ENCODE data around the gene ADCY4.

ADCY4 gene

DNA sequence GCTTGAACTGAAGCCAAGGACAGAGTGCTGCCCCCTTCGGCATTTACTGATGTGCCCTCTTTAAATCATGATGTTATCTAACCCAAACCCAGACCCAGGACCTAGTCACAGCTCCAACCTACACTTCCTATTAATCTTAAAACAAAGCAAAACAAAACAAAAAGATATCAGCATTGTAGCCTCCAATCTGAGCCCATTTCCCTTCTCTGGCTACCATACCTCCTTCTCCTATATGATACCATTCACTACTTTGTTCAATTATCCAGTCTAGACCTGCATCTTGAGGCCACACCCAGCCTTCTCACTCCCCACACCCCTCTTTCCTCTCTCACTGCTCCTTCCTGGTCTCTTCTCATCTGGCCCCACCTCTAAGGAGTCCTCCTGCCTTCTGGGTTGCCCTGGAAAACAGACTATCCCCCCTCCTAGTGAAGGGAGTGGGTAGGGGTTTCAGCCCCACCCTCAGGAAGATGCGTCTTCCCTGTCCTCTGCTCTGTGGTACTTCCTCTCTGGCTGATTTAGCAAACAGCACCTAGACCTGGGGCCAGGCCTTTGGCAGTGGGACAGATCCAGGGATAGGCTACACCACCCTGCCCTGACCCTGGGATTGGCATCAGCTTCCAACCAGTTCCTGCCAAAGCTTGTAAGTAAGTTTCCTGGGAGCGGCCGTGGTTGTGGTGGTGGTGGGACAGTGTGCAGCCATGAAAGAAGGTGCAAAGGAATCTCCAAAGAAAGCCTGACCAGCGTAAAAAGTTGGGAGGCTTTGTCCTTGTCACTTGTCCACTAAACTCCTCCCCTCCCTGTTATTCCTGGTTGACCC is 20.3 kb downstream of the ADCY4 start:
- no peak for DNase-seq

DNA sequence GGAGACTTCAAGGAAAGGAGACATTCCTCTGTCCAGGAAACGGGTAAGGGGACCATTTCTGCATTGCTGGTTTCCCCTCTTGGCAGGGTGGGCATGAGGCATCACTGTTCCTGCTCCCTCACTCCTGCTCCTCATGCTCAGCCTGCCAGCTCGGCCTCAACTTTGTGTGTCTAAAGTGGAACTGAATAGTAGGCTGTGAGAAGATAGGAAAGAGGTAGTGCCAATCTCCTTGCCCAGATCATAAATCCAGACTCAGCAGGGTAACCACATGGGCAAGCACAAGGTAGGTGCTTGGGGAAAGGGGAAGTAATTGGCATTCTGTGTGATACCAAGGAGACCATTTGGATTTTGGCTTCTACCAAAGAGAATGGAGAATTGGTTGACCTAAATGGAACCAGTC is 21.0 kb downstream of the ADCY4 start:
- no peak for DNase-seq

DNA sequence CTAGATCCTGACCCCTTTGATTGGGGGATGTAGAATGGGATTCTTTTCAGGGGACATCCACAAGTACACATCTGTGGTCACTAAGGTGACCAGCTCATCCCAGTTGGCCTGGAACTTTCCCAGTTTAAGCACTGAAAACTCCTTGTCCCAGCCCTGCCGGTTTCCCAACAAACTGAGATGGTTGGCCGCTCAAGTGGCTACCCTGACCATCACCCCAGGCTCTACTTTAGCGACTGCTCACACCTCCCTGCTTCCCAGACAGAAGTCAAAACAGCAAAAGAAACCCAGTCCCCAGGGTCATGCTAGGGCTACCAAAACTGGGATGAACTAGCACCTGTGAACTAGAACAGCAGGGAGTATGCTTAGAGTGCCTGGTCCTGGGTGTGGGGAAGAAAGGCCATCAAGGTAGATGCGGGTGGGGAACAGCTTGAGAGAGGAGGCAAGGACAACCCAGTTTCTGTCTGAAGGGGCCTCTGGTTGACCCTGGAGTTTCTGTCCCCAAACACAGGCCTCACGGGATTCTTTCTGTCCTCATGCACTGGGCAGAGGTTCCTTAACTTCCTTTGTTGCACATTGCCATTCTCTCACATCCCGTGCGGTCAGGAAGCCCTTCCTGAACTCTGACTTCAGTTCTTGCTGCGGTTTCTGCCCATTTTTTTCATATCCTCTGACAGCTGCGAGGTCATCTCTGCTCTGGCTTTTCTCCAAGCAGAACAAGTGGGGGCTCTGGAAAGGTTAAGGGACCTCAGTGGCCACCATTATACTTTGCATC is 21.9 kb downstream of the ADCY4 start:
- no peak for DNase-seq

DNA sequence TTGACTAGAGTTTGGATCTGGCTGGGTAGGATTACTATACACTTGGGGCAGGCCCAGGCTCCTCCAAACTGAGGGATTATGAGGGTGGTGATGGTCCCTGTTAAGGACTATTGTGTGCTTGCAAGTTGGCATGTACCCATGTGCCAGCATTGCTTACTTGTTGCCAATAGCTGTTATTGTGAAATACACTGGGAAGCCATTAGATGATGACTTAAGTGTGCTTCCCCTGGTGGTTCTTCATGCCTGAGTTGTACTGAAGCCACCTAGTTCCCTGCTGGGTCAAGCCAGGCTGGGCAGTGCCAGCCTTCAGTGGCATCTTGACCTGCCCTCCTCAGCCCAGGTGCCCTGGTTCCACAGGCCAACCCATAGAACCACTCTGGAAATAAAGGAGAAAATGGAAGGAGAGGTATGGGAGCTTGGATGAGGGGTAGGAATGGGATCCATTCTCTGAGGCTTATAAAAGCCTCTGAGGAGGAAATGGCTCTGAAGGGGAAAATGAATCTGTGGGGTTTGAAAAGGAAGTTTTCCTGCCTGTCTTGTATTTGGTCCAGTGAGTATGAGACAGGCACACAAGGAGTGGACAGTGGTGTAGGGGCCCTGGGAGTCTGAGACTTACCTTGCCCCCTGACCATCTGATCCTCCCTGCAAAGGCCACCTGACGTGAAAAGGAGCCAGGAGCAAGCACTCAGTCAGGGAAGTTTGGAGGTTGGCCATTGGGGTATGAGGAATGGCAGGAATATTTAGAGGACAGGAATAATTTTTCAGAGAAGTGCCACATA is 22.8 kb downstream of the ADCY4 start:
- DNase-seq, result no peak

DNA sequence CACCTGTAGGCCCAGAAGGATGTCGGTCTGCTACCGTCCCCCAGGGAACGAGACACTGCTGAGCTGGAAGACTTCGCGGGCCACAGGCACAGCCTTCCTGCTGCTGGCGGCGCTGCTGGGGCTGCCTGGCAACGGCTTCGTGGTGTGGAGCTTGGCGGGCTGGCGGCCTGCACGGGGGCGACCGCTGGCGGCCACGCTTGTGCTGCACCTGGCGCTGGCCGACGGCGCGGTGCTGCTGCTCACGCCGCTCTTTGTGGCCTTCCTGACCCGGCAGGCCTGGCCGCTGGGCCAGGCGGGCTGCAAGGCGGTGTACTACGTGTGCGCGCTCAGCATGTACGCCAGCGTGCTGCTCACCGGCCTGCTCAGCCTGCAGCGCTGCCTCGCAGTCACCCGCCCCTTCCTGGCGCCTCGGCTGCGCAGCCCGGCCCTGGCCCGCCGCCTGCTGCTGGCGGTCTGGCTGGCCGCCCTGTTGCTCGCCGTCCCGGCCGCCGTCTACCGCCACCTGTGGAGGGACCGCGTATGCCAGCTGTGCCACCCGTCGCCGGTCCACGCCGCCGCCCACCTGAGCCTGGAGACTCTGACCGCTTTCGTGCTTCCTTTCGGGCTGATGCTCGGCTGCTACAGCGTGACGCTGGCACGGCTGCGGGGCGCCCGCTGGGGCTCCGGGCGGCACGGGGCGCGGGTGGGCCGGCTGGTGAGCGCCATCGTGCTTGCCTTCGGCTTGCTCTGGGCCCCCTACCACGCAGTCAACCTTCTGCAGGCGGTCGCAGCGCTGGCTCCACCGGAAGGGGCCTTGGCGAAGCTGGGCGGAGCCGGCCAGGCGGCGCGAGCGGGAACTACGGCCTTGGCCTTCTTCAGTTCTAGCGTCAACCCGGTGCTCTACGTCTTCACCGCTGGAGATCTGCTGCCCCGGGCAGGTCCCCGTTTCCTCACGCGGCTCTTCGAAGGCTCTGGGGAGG is 23.9 kb downstream of the ADCY4 start, which contains the start of gene LTB4R:
TSS of gene LTB4R (plus strand) at position 857 of the 959 bp plus-strand sequence. CDS start 4,150 bp downstream, outside the sequence.
- DNase-seq, result peak; percentile 70

DNA sequence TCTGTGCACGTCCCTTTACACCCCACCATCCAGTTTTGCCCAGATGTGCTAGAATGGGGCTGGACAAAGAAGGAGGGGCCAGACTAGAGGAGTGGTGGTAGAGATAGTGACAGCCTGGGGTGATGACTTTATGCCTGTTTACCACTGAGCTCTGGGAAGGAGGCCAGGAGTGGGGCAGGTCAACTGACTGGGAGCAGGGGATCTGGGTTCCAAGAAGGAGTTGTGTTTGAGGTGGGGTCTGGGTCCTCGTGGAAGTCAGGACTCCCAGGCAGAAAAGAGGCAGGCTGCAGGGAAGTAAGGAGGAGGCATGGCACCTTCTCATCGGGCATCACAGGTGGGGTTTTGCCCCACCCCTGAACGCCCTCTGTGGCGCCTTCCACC is 24.6 kb downstream of the ADCY4 start:
- DNase-seq, result no peak

DNA sequence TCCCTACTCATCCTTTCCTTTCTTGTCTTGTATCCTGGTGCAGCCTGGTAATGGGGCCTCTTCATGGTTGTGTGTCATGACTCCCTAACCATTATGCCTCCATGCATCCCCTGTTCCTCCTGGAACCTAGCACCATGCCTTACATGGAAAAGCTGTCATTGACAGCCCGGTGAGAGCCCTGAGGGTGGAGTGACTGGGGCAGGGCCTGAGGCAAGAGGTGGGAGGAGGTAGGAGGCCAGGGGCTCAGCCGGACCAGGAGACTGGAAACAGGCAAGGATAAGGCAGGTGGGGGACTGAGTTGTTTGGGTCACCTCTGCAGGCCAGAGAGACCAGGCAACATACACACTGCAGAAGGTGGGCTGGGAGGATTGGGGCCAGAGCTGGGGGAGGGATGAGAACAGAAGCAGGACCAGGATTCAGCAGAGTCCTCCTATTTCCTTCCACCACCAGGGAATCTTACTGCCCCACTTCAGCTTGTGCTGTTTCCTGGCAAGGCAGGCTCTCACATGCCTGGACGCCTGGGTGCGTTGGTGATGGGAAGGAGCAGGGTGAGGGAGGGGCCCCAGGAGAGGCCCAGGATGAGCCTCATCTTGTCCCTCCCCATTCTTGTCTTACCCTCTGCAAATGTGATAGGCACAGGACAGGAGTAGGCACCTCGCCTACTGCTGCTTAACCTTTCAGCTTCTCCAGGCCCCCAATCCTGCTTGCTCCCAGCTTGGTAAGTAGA is 25.2 kb downstream of the ADCY4 start, which contains the start of gene LTB4R2:
TSS of gene LTB4R2 (plus strand) at position 603 of the 727 bp plus-strand sequence. CDS start 525 bp downstream, outside the sequence.
- DNase-seq, result no peak

DNA sequence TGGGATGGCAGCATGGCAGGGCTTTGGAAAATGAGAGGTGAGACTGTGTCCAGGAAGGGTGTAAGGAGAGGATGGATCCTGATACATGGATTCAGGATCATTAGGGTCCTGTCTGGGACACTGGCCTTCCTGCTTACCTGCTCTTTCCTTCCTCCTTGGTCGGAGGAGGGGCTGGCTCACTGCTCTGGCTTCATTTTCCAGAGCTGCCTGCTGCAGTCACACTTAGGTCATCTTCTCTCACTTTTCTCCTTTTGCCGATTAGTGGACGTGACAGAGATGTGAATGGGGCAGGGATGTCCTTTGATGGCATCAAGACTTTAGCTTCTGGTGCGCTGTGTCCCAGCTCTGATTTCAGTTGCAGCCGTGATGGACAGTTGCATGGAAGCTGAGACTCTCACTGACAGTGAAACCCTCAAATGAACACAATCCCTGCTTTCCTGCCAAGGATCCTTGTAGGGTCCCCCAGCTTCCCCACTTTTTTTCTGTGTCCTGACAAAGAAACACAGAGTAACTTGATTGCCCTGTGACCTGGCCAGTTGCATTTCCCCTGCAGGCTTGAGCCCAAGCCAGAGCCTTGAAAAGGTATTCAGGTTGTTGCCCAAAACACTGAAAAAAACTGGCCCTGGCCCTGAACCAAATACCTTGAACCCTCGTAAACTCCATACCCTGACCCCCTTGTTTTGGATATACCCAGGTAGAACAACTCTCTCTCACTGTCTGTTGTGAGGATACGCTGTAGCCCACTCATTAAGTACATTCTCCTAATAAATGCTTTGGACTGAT is 26.3 kb downstream of the ADCY4 start:
- DNase-seq, result no peak

DNA sequence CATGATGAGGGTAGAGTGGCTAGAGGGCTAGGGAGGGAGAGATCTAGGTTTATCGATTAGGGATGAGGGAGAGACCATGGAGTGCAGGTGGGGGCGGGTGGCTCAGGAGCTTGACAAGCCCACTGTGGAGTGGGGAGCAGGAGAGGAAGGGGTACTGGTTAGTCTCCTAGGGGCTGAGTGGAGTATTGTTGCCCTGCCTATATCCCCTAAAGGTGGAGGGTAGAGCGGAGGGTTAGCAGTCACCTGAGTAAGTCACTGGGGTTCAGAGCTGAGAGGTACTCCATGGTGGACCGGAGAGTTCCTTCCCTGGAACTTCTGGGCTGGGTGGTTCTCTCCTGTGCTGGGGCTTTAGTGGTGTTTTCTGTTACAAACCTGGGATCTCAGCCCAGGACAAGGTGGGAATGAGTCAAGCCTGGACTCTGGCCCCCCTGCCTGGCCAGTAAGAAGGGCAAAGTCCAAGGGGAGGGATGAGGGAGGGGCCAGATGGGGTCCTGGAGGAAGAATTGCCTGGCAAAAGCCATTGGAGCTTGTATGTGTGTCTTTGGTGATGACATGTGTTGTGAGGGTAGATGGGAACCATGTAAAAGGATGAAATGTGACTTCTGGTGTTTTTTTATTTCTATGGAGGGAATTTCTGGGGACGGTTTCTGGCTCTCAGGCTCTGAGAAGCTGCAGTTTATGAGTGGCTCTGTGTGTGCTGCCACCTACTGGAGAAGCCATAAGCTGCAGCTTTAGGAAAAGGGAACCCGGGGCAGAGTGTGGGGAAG is 27.1 kb downstream of the ADCY4 start, which contains the start of gene CIDEB:
TSS of gene CIDEB (minus strand) at position 403 of the 767 bp plus-strand sequence. CDS start at position 284, 119 bp downstream.
- DNase-seq, result peak; percentile 64

DNA sequence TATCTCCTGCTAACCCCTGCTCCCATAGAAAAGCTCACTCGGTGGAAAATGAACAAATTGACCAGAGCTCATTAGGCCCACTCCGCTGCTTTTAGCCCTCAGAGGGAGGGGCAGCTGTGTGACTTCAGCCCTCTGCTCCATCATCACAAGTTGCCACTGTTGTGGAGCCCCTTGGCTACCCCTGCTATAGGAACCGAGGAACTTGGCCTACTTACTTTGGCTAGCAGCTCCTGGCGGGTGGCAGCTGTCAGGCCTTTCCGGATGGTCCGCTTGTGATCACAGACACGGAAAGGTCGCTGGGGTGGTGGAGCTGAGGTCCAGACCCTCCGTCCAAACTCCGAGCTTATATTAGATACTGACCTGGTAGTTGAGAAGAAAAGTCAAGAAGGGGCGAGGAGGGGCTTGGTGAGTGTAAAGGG is 27.7 kb downstream of the ADCY4 start:
- no peak for DNase-seq

DNA sequence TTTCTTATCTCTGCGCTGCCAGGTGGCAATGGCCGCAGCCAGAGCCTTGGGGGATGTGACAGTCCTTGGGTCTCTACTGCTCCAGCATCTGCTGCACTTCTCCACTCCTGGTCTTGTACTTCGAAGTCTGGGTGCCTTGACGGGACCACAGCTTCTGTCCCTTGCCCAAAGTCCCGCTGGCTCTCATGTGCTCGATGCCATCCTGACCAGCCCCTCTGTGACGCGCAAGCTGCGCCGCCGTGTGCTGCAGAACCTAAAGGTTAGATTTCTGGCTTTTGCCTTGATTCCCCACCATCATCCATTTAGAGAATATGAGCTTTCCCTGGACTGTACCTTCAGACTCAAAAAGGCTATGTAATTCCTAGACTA is 30.9 kb downstream of the ADCY4 start:
- no peak for DNase-seq

DNA sequence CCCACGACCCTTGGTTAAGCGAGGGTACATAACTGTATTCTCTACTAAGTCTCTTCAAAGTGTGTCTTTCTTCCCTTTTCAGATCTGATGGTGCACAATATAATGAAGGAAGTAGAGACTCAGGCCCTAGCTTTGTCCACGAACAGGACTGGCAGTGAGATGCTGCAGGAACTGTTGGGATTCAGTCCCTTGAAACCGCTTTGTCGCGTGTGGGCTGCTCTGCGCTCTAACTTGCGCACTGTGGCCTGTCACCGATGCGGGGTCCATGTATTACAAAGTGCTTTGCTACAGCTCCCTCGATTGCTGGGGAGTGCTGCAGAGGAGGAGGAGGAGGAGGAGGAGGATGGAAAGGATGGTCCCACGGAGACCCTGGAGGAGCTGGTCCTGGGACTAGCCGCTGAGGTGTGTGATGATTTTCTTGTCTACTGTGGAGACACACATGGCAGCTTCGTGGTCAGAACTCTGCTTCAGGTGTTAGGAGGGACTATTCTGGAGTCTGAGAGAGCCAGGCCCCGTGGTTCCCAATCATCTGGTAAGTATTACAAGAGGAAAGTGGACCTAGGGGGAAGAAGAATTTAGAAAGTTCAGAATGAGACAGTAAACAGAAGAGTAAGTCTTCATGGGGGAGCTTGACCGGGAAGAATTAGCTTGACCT is 34.4 kb downstream of the ADCY4 start:
- DNase-seq, result no peak

DNA sequence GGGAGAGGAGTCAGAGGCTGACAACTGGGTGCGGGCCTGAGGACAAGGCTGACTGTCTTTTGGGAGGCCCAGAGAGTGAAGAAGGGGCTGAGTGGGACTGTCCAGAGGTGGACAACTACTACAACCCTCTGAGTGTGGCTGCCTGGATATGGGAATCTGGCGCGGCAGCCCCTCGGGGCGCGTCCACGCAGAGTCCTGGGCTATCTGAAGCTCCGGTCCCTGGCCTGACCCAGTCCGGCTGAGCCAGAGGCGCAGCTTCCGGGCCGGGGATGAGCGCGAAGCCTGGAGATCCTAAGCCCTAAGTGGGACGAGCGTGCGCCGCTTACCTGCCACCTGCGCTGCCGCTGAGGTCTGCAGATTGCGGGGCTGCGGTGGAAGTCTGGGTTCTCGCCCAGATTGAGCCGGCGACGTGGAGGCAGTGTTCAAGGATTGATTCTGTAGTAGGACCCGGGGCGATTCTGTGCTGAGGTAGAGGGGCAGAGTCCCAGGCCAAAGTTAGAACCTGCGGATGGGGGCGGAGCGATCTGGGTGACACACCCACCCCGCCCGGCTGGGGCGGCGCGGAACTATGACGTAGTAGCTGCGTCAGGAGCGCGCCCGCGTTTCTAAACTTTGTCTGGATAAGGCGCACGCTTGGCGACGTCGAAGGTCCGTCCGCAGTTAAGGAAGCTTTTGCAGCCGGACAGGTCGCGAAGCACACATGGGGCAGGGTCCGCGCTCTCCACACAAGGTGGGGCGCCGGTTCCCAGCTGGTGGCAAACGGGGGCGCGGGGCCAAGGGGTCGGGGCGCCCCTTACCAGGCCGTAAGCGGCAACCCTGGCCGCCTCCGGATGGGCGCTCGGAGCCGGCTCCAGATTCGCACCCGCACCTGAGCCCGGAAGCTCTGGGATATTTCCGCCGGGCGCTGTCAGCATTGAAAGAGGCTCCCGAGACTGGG is 35.3 kb downstream of the ADCY4 start, which contains the start of the genes DHRS1 and NOP9:
TSS of gene DHRS1 (minus strand) at position 526 of the 937 bp plus-strand sequence. CDS start 674 bp downstream, outside the sequence.
TSS of gene NOP9 (plus strand) at position 596 of the 937 bp plus-strand sequence. CDS start at position 701, 105 bp downstream.
- DNase-seq, result peak; percentile 92

DNA sequence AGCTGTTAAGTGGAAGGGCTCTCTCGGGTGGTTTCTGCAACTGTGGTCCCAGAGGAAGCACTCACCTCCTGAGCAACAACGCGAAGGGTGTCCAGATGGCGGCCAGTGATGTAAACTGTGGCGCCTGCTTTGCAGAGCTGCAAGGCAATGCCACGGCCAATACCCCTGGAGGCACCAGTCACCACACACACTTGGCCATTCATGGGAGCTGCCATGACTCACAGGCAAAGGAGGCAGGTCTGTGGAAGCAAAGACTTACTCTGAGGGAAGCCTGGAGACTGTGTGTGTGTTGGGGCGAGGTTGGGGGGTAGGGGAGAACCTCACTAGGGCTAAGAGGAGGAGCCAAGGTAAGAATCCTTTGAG is 36.0 kb downstream of the ADCY4 start:
- DNase-seq, result no peak

DNA sequence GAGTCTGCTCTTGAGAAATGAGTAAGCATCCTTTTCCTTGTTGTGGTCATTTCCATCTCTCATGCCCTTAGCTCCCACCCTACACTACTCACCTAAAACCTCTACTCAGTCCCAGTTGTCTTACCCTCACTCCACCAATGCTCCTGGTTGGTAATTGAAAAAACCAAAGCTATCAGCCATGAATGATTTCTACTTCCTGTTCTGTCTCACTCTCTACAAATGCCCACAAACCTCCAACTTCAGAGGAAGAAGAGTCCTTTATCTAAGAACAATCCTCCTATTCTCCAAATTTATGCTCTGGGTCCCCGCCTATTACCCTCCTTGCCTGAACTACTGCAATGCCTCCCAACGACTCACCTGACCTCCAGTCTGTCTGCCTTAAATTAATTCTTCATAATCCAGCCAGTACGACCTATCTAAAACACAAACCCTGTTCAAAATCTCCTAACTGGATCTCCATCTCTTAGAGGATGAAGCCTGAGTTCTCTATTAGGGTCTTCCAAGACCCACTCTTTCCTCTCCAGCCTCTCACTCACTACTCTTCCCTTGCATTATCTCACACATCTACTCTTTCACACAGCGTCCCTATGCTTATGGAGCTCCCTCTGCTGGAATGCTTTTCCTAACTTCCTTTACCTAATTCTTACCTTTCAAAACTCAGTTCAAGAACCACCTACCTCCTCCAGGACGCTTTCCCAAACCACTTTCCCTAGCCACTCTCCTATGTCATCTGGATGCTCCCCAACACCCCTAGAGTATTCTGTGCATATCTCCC is 37.5 kb downstream of the ADCY4 start:
- no peak for DNase-seq

DNA sequence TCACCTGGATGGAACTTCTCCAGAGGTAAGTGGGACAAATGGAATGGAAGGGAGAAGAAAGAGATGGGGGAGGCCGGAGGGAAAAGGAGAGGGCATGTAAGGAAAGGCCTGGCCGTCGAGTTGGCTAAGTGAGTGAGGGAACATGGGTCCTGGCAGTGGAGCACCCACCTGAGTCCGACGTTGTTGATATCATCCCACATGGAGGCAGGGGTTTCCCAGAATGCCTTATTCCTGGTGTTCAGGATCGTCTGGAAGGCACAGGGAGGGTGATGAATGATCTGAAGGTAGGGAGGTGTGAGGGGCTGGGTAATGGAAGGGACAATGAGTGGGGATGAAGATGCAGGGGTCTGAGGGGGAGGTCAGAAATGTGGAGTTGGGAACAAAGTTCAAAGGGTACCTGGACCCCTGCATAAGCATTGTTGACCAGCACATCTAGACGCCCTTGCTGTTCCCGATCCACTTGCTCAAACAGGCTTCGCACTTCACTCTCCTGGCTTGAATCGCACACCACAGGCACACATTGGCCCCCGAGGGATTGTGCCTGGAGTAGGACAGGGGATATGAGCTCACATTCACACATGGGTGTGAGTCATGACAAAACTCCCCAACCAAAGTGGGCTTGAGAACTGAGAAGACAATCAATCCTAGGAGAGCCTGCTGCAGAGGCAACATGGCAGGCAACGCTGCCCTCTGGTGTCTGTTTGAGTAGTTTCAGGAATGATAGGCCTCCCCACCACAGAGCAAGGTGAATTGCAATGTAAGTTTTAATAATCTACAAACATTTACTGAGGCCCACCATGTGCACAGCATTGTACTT is 38.3 kb downstream of the ADCY4 start:
- peak; percentile 77 for DNase-seq
